BE2C (cell line): ENCODE results near the gene KIF11.

Experiments used
- DNase-seq: peaks from one replicate; pipeline ENCODE4 v3.0.0-alpha.2; 2020
- H3K27me3 ChIP-seq: fragments of 250-450 bp; sonication (Bioruptor Pico); 2 replicates; pipeline ENCODE4 v1.5.1; 2020; ENCODE audit warnings: mild to moderate bottlenecking
- H3K36me3 ChIP-seq: fragments of 250-450 bp; sonication (Bioruptor Pico); 2 replicates; pipeline ENCODE4 v1.5.1; 2020; ENCODE audit warnings: mild to moderate bottlenecking
- H3K4me1 ChIP-seq: fragments of 250-450 bp; sonication (Bioruptor Pico); 2 replicates; pipeline ENCODE4 v1.5.1; 2020
- H3K4me3 ChIP-seq: 2 replicates; pipeline ENCODE4 v1.5.1; 2011; ENCODE audit warnings: low read depth, low read length
- H3K9me3 ChIP-seq: fragments of 250-450 bp; sonication (Bioruptor Pico); 2 replicates; pipeline ENCODE4 v1.5.1; 2020
- CTCF ChIP-seq: IDR thresholded peaks from 2 replicates; pipeline ENCODE4 v1.5.1; 2012; ENCODE audit warnings: mild to moderate bottlenecking, low read depth, low read length

The KIF11 gene

GRCh38 chr10:92693534-92693893 lies 100.6 kb downstream of the KIF11 start:
- H3K36me3 ChIP-seq: no peaks in the 10 kb centered on the region
- no peak overlapping the region for H3K4me3 ChIP-seq
- no peaks in the 10 kb centered on the region for H3K27me3 ChIP-seq
- H3K4me1 ChIP-seq: no peaks in the 10 kb centered on the region
- H3K9me3 ChIP-seq: no peaks in the 10 kb centered on the region
- DNase-seq: no peak
- no peak for TF ChIP-seq CTCF

DNA sequence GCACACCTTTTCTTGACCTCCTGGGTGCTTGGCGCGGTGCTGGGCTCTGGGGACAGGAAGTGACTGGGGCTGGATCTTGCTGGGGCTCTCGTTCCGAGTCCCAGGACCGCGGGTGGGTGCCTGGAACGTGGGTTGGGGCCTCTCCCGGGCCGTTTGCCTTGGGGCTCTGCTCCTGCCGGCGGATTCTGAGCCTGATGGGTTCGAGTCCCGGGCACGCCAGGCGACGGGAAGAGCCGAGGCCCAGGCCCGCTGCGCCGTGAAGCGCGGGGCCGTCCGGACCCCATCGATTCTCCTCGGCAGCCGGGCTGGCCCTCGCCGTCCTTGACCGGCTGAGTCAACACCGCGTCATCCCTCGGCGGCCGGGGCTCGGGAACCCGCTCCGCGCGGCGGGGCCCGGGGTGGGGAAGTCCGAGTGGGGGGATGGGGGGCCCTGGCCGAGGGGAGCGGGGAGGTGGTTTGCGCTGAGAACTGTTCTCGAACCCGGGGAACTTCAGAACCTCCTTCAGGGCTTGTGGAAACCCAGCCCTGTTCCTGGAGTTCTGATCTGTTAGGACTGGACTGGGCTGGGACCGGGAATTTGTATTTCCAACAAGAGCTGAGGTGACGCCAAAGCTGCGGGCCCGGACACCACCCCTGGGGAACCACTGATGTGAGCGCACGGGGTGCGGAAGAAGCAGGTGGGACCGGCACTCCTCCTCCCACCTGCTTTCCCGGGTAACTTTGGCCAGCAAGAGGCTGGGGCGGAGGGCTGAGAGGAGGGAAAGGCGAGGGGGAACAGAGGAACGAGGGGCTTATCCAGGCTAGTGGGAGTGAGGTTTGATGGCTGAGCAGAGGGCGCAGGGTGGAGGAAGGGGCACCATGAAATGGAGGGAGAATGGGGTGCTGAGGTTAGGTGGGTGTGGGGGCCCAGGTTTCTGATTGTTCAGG lies 103.0 kb downstream of the KIF11 start:
- Histone ChIP-seq H3K4me3 (no peak overlapping the region), H3K9me3 (no peaks in the 10 kb centered on the region), H3K4me1 (no peaks in the 10 kb centered on the region), H3K27me3 (no peaks in the 10 kb centered on the region), H3K36me3 (no peaks in the 10 kb centered on the region)
- no peak for TF ChIP-seq CTCF
- DNase-seq: no peak

DNA sequence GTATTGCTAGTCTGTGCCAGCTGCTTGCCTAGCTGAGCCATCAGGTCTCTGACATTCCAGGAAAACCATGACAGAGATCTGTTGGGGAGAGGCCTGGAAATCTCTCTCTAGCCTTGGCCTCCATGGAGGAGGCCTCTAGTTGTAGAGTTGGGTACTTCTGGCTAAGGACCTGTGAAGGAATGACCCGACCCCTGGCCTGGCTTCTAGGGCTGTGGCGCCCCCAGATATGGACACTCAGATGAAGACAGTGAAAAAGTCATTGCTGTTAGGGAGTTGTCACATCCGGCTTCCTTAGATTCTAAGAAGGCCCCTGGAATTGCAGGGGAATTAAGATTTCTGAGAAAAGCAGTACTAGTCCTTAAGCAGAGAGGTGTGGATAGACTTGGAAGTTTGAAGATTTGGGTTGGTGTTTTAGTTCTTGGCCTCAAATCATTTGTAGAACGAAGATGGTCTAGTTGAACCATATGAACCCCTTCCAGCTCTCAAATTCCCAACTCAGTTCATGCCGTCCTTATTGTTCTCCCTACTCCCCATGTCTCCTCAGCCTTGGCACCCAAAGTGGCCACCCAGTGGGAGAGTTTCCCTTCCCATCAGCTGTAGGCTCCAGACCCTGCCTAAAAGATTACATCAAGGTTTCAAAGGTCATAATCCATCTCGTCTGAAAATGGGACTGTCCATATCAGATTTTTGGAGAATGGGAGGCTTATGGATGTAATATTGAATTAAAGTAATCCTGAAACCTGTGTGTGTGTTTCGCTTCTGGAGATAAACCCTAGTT lies 103.9 kb downstream of the KIF11 start:
- no peaks in the 10 kb centered on the region for H3K27me3 ChIP-seq
- H3K36me3 ChIP-seq: no peaks in the 10 kb centered on the region
- TF ChIP-seq CTCF: no peak
- no peak for DNase-seq
- H3K9me3 ChIP-seq: no peaks in the 10 kb centered on the region
- no peaks in the 10 kb centered on the region for H3K4me1 ChIP-seq
- H3K4me3 ChIP-seq: no peak overlapping the region

DNA sequence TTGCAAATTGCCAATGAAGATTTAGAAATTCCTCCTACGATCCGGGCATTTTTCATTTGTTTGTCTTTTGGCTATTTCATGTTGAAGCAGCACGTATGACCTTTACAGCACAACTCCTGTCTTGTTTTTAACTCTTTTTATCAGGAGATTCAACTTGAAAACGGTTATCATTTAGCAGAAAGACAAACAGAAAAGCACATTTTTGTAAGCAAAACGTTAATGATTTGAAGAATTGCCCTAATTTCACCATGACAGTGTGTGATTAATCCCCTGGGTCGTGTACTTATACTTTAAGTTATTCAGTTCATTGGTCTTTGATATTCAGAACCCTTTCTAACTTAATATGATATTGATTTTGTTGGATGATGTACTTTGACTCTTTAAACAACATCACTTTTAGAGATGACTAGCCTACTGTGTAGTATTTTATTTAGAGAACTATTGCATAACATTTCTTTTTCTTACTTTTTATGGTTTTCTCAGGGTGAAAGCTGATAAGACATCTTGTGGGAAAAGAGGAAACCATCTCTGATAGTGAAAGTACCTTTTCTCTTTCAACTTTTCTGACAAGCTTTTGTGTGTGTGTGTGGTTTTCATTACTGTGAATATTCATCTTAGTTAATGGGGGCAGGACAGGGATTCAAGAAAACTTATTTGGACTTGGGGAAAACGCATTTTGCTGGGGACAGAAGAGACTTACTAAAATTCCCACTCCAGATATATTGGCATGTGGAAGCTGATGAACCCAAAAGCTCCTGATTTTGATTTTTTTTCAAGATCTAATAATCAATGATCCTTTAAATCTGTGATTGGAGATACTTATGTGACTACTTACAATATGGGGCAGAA lies 105.0 kb downstream of the KIF11 start:
- H3K9me3 ChIP-seq: no peaks in the 10 kb centered on the region
- no peaks in the 10 kb centered on the region for H3K36me3 ChIP-seq
- H3K27me3 ChIP-seq: no peaks in the 10 kb centered on the region
- no peak for DNase-seq
- no peaks in the 10 kb centered on the region for H3K4me1 ChIP-seq
- no peak overlapping the region for H3K4me3 ChIP-seq
- TF ChIP-seq CTCF: no peak

GRCh38 chr10:92699193-92699517 lies 106.2 kb downstream of the KIF11 start:
- Histone ChIP-seq H3K4me1 (no peaks in the 10 kb centered on the region), H3K27me3 (no peaks in the 10 kb centered on the region), H3K36me3 (no peaks in the 10 kb centered on the region), H3K4me3 (peak overlapping the region; percentile 75), H3K9me3 (no peaks in the 10 kb centered on the region)
- DNase-seq: no peak
- TF ChIP-seq CTCF: no peak
